ENCODE results near the gene DYRK3. TPM values are rescaled to one million over a fixed set of nuclear protein-coding genes. Genes with fewer than 3 reads are reported as not detected.

DYRK3 gene
- total RNA-seq, 4 donors from 2014 or later = 14.3 to 73.3 (median 39.4) TPM

DNA sequence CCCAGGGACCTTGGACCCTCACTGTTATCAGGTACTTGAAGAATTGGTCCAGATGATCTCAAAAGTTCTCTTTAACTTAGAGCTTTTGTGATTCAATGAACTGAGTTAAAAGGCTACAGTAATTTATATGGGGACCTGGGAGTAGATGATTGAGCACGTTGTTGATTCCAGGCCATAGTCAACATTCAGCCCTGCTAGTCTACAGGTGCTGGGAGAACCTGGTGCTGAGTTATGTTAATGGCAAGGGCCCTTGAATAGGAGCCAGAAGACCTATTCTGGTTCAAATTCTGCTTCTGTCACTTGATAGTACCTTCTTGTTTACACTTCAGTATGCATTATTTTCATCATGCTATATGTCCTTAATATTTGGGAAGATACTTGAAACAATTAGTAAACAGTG, 11.2 kb downstream of the DYRK3 start:
- DNase-seq (ENCODE audit: low spot score) = no peak
- TF ChIP-seq, protein P1, sequence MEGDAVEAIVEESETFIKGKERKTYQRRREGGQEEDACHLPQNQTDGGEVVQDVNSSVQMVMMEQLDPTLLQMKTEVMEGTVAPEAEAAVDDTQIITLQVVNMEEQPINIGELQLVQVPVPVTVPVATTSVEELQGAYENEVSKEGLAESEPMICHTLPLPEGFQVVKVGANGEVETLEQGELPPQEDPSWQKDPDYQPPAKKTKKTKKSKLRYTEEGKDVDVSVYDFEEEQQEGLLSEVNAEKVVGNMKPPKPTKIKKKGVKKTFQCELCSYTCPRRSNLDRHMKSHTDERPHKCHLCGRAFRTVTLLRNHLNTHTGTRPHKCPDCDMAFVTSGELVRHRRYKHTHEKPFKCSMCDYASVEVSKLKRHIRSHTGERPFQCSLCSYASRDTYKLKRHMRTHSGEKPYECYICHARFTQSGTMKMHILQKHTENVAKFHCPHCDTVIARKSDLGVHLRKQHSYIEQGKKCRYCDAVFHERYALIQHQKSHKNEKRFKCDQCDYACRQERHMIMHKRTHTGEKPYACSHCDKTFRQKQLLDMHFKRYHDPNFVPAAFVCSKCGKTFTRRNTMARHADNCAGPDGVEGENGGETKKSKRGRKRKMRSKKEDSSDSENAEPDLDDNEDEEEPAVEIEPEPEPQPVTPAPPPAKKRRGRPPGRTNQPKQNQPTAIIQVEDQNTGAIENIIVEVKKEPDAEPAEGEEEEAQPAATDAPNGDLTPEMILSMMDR (IDR thresholded peaks at IDR 0.05) = no peak
- ATAC-seq (ENCODE audit: low FRiP score) = no peak

DNA sequence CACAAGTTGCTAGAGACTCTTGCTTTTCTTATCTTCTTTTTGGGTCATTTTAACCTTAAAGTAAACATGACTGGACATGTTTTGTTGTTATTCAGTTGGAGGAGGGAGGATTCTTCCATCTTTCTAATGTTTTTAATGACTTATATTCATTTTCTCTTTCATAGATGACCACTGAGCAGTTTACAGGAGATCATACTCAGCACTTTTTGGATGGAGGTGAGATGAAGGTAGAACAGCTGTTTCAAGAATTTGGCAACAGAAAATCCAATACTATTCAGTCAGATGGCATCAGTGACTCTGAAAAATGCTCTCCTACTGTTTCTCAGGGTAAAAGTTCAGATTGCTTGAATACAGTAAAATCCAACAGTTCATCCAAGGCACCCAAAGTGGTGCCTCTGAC, 11.9 kb downstream of the DYRK3 start:
- ATAC-seq (ENCODE audit: low FRiP score) (no peak), DNase-seq (ENCODE audit: low spot score) (no peak)
- TF ChIP-seq, protein P1 (IDR thresholded peaks at IDR 0.05) = no peak

DNA sequence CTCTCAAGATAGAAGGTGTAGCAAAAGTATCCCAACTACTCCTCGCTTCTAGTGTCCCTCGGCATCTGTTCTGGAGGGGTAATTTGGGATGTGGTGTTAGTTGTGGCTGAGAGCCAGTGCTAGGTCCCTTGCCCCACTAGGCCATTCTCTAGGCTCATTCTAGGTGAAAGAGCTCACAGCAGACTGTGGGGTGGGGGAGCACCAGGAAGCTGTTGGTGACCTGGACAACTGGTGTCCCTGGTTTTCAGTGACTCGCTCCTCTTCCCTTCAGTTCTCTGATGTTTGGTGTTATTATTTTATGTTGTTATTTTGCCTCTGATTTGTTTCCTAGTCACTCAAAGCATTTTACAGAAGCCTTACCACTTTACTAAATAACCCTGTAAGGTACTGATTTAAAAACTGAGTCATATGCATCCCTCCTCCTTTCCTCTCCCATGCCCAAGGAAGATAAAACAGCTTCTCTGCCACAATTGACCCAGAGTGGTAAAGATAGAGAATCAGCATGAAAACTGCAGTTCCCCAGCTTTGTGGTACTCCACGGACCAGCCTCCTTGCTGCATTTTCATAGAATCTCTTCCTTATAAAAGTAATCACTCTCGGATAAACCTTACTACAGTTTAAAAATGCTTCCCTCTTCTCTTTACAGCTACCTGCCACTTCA, 14.1 kb downstream of the DYRK3 start:
- ATAC-seq (ENCODE audit: low FRiP score) (no peak), DNase-seq (ENCODE audit: low spot score) (no peak)
- TF ChIP-seq, protein P1 (IDR thresholded peaks at IDR 0.05) = no peak

DNA sequence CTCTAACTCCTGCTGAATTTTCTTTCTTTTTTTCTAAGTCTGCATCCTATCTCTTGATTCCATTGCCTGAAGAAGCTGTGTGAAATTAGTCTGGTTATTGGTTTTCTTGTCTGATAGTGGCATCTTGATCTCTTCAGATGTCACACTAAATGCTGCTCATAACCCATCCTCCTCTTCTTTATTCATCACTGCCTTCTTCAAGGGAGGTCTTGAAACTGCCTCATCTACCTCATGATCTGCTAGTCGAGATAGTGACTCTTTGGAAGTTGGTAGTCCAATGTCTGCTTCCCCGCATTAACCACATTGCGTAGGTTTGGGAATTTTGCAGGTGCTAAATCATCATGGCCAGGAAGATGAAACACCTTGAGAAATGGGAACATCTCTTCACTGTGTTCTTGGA, 15.7 kb downstream of the DYRK3 start:
- TF ChIP-seq, protein P1 (IDR thresholded peaks at IDR 0.05) = no peak
- no peak for DNase-seq (ENCODE audit: low spot score)
- no peak for ATAC-seq (ENCODE audit: low FRiP score)

DNA sequence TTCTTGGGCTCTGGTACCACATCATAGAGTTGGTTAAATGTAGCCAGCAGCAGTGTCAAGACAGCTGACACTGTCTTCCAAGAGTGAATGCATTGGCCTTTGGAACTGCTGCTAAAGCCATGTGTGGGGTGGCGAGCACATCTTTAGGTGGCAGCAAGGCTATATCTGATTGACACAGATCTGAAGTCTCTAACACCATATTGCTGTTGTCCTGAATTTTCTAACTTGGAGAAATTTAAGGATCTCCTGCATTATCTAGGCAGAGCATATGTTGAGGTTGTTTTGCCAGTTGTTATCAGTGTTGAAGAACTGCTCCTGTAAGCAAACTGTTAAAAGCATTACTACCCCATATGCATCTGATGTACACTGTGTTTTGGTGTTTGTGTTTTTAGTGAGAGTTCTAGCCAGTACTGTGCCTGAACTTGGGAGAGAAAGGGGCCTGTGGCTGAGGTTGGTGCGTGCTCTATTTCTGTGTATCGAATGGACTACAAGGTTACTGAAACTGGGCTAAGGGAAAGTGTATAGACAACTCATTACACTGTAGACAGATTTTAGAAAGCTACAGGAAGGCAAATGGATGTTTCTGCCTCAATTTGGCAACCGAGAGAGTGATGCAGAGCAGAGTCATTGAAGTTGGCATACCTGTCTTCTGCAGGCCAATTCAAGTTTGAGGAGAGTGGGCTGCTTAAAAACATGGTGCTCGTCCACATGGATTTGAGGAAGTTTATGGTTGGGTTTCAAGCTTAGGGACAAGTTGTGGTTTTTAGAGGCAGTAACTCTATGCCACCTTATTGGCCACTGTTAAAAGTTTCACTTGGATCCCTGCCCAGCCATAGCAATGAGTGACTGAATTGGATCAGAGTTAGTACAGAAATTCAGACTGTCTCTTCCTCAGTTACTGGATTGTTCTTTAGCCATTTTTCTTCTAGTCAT, 16.9 kb downstream of the DYRK3 start:
- ATAC-seq (ENCODE audit: low FRiP score) (peak; percentile 25), DNase-seq (ENCODE audit: low spot score) (no peak)
- TF ChIP-seq, protein P1 (IDR thresholded peaks at IDR 0.05) = no peak

DNA sequence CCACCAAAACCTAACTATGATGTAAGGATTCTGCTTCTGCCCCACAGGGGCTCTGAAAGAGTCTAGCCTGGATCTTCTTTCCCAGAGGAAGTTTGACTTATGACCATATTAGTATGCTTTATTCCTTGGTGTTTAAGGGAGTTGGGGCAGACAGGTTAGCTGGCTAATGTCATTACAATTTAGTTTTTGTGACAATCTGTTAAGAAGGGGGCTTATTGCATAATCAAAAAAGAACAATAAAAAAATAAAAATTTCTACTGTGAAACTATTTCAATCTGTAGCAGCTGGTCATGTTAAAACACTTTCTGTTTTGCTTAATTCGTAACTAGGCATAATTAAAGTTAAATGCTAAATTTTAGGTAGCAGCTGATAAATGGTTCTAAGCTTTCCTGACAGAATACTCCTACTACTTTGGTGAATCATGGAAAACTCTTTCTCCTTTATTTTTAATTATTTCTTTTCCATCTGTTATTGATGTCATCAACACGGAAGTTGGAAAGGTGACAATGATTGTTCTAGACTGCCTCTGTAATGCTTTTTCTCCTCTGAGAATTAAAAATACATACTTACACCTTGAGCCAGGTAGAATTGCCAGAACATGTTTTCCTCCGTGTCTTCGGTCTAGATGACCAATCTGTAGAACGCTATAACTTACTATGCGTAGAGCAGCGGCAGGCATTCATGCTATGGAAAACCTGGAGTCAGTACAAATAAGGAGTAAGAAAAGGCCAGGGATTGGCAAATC, 18.6 kb downstream of the DYRK3 start:
- ATAC-seq (ENCODE audit: low FRiP score) = no peak
- no peak for DNase-seq (ENCODE audit: low spot score)
- TF ChIP-seq, protein P1 (IDR thresholded peaks at IDR 0.05) = no peak
